Ovary (tissue), 9 donors: ENCODE results near the gene MAN1C1. TPM values are rescaled to one million over a fixed set of nuclear protein-coding genes. Genes with fewer than 3 reads are reported as not detected.

Experiments
- DNase-seq, 5 donors: peaks; one replicate each; pipeline ENCODE4 v3.0.0-alpha.2; 2019 to 2020
- H3K27ac ChIP-seq, 2 donors: fragments of 200-600 bp; one replicate each; pipeline versions ENCODE4 v1.5.1 to v1.8.0; 2019 to 2022
- H3K27me3 ChIP-seq: fragments of 200-600 bp; one replicate; pipeline ENCODE4 v1.8.0; 2022
- H3K36me3 ChIP-seq: fragments of 200-600 bp; sonication (generic); one replicate; pipeline ENCODE4 v1.5.1; 2019
- H3K4me1 ChIP-seq: one replicate; pipeline ENCODE4 v1.8.1; 2013; ENCODE audit warnings: mild to moderate bottlenecking, moderate library complexity; ENCODE audit not compliant: insufficient read depth
- H3K4me3 ChIP-seq: fragments of 200-600 bp; sonication (generic); one replicate; pipeline ENCODE4 v1.5.1; 2017
- H3K9me3 ChIP-seq, 2 donors: fragments of 200-600 bp in 1 of 2; sonication (generic) in 1 of 2; one replicate each; pipeline versions ENCODE4 v1.5.1 to v1.8.1; 2013 to 2019; ENCODE audit warnings: mild to moderate bottlenecking in 1 of 2, moderate library complexity in 1 of 2
- CTCF ChIP-seq, 3 donors: fragments of 450-650 bp in 2 of 3; fragments of 200-600 bp in 1 of 3; IDR thresholded peaks; one replicate each; pipeline versions ENCODE4 v1.5.1 to v1.8.0; 2016 to 2022; ENCODE audit warnings: antibody characterized with exemption in 3 of 3, mild to moderate bottlenecking in 1 of 3
- EP300 ChIP-seq: sonication (generic); formaldehyde crosslinking; IDR thresholded peaks from one replicate; pipeline ENCODE4 v1.6.1; 2017; ENCODE audit warnings: antibody characterized with exemption
- POLR2A ChIP-seq: fragments of 450-650 bp; IDR thresholded peaks from one replicate; pipeline ENCODE4 v1.6.1; 2017; ENCODE audit warnings: antibody characterized with exemption, mild to moderate bottlenecking, moderate library complexity
- WGBS, 3 donors: extraction: QIAGEN DNeasy Blood & Tissue Kit in 1 of 3; methylation state at CpG; one replicate each; pipeline versions ENCODE4 v1.1.5 to v1.1.7; 2013 to 2017; 5-methylcytosine and 5-hydroxymethylcytosine counted together
- intact Hi-C, 4 donors: fragments of 100-400 bp; cut with DNase I; formaldehyde crosslinking; loops; one replicate each; pipeline versions ENCODE4 v1.11.0 to v1.15.1; 2022 to 2023
- polyA plus RNA-seq, 2 donors: library from polyadenylated mRNA; stranded (reverse); fragments of 200-250 nt in 1 of 2; fragments of 350-450 nt in 1 of 2; fragmentation: Illumina TruSeq in 1 of 2; extraction: RNeasy Lipid Tissue Mini Kit (QIAGEN cat#74804) in 1 of 2; gene quantifications; one replicate each; pipeline ENCODE4 v1.2.3, GENCODE V29; 2013 to 2014
- total RNA-seq, 7 donors: library from RNA; depleted of rRNA in 2 of 7; stranded (reverse); fragments of >200 nt in 2 of 7; fragmentation: NEBNext Ultra II Directional in 3 of 7; extraction: Animal tissue kit (Norgen Biotek cat#: 25700) in 3 of 7; gene quantifications; one replicate each; pipeline versions ENCODE4 v1.1.0 to v1.2.4, GENCODE V29; 2016 to 2023
- donor health status: DM: no; HTN: no; CAD: no; lungs with moderate emphysema.
- donor health status: DM: no; HTN: no; CAD: no.
- donor health status: Bipolar disorder and iron deficiency.
- donor health status: DM: yes; HTN: yes; CAD: no.
- donor health status: DM: no; HTN: no; CAD: no.
- donor health status: DM: yes; HTN: yes; CAD: no.

Gene MAN1C1
- total and polyA plus RNA-seq, 9 donors, result 18.0 to 59.2 (median 33.1) TPM

GRCh38 chr1:25768999-25769398 is 152.4 kb downstream of the MAN1C1 start:
- Histone ChIP-seq H3K36me3 (no peaks in the 10 kb centered on the region), H3K27me3 (no peaks in the 10 kb centered on the region), H3K4me1 (peaks cover 2% of the 10 kb centered on the region), H3K9me3 (no peaks in the 10 kb centered on the region), H3K4me3 (no peak overlapping the region), H3K27ac (no peak overlapping the region)
- no peak for DNase-seq
- TF ChIP-seq CTCF (IDR thresholded peaks at IDR 0.05) (no peak), EP300 (no peak), POLR2A (no peak)
- intact Hi-C loops, result no loop called here
- WGBS, 3 donors, result 91 to 96% (median 95%) methylated on average over 2 of the region's 2 CpGs

- Histone ChIP-seq H3K4me3 (no peak overlapping the region), H3K9me3 (no peaks in the 10 kb centered on the region), H3K4me1 (peaks cover 2% of the 10 kb centered on the region), H3K36me3 (no peaks in the 10 kb centered on the region), H3K27ac (no peak overlapping the region), H3K27me3 (no peaks in the 10 kb centered on the region)
- DNase-seq, result no peak
- TF ChIP-seq POLR2A, result no peak
- TF ChIP-seq CTCF (IDR thresholded peaks at IDR 0.05), result no peak
- TF ChIP-seq EP300, result no peak
- intact Hi-C loops, result no loop called here
- WGBS, 3 donors, result 92 to 95% (median 93%) methylated on average over 17 to 27 of the region's 27 CpGs
These were observed 153.2 kb downstream of the MAN1C1 start for GRCh38 chr1:25769625-25770383.

GRCh38 chr1:25770541-25771220 is 154.1 kb downstream of the MAN1C1 start:
- Histone ChIP-seq H3K4me1 (peaks cover 2% of the 10 kb centered on the region), H3K27me3 (no peaks in the 10 kb centered on the region), H3K27ac (no peak overlapping the region), H3K4me3 (no peak overlapping the region), H3K36me3 (no peaks in the 10 kb centered on the region), H3K9me3 (no peaks in the 10 kb centered on the region)
- intact Hi-C loops, result no loop called here
- DNase-seq, result no peak
- TF ChIP-seq CTCF (IDR thresholded peaks at IDR 0.05), result no peak
- TF ChIP-seq EP300, result no peak
- TF ChIP-seq POLR2A, result no peak
- WGBS, 3 donors, result 74 to 83% (median 83%) methylated on average over 14 of the region's 14 CpGs

GRCh38 chr1:25771221-25772114 is 154.9 kb downstream of the MAN1C1 start:
- WGBS, 3 donors, result 64 to 75% (median 69%) methylated on average over 34 of the region's 34 CpGs
- intact Hi-C loops, result no loop called here
- DNase-seq, result peak in 1 of 5 donors; percentile 36
- no peak overlapping the region for H3K27ac ChIP-seq
- no peaks in the 10 kb centered on the region for H3K9me3 ChIP-seq
- TF ChIP-seq EP300 (no peak), POLR2A (no peak), CTCF (IDR thresholded peaks at IDR 0.05) (no peak)
- no peak overlapping the region for H3K4me3 ChIP-seq
- H3K27me3 ChIP-seq, result no peaks in the 10 kb centered on the region
- H3K36me3 ChIP-seq, result no peaks in the 10 kb centered on the region
- peaks cover 2% of the 10 kb centered on the region for H3K4me1 ChIP-seq
